AG09309 (cell line): ENCODE results near the gene LLGL2.

Source experiments
- DNase-seq: peaks from one replicate; pipeline ENCODE4 v3.0.0-alpha.2; 2010; ENCODE audit warnings: low read depth
- H3K4me3 ChIP-seq: 2 replicates; pipeline ENCODE4 v1.5.1; 2011; ENCODE audit warnings: mild to moderate bottlenecking, low read depth, low read length, moderate library complexity; ENCODE audit not compliant: control insufficient read depth
- CTCF ChIP-seq: IDR thresholded peaks from 2 replicates; pipeline ENCODE4 v1.5.1; 2011; ENCODE audit warnings: mild to moderate bottlenecking, low read depth, low read length, inconsistent platforms; ENCODE audit not compliant: insufficient read depth, control insufficient read depth; ENCODE audit errors: missing control alignments

The LLGL2 gene

GRCh38 chr17:75564195-75564594 lies 38.7 kb downstream of the LLGL2 start:
- no peak overlapping the region for H3K4me3 ChIP-seq
- no peak for TF ChIP-seq CTCF
- no peak for DNase-seq

GRCh38 chr17:75565066-75565465 lies 39.6 kb downstream of the LLGL2 start:
- peak; percentile 55 for DNase-seq
- no peak overlapping the region for H3K4me3 ChIP-seq
- no peak for TF ChIP-seq CTCF

DNA sequence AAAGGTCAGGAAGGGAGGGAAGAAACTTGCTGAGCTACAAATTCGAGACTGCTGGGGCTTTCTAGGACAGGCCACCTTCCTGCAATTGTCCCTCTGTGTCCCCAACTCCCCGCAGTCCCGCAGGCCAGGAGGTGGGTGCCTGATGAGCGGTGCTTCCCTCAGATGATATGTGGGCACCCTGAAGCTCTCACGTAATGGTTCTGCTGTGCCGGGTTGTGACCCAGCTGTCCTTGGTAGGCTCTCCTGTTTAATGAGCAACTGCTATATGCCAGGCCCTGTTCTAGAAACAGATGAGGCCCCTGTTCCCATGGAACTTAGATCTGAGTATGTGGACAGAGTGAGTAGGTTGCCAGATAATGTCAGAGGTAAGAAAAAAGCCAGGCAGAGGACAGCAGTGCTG lies 40.1 kb downstream of the LLGL2 start:
- H3K4me3 ChIP-seq, result no peak overlapping the region
- TF ChIP-seq CTCF, result no peak
- no peak for DNase-seq

GRCh38 chr17:75566416-75566815 lies 40.9 kb downstream of the LLGL2 start:
- H3K4me3 ChIP-seq, result no peak overlapping the region
- no peak for TF ChIP-seq CTCF
- no peak for DNase-seq

DNA sequence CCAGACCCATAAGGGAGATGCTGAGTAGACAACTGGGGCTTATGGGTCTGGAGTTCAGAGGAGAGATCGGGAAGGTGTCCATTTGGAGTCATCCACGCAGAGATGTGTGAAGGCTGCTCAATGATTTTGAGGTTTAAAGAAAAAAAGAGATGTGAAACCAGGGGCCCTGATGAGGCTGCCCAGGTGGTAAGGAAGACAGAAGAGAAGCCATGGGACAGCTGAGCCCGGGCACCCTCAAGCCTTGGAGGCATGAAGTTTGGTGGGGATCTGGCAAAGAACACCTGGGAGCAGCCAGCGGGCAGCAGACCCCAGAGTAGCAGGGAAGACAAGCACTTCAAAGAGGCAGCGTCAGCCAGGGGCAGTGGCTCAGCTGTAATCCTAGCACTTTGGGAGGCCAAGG lies 41.3 kb downstream of the LLGL2 start:
- TF ChIP-seq CTCF, result no peak
- no peak for DNase-seq
- no peak overlapping the region for H3K4me3 ChIP-seq

DNA sequence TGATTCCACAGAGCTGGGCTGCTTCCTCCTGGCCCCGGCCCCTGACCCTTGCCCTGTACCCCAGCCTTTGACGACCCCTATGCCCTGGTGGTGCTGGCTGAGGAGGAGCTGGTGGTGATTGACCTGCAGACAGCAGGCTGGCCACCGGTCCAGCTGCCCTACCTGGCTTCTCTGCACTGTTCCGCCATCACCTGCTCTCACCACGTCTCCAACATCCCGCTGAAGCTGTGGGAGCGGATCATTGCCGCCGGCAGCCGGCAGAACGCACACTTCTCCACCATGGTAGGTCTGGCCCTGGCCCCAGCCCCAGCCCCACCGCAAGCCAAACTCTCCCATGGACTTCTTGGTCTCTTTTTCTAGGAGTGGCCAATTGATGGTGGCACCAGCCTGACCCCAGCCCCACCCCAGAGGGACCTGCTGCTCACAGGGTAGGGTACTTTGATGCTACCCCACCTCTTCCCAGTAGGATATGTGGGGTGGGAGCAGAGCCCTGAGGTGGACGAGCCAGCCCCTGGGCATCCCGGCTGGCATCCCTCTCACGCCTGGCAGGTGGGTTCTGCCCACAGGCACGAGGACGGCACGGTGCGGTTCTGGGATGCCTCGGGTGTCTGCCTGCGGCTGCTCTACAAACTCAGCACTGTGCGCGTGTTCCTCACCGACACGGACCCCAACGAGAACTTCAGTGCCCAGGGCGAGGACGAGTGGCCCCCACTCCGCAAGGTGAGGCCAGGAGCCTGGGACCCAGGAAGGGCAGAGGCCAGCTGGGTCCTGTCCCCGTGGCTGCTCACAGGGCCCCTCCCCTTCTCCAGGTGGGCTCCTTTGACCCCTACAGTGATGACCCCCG lies 43.1 kb downstream of the LLGL2 start:
- no peak overlapping the region for H3K4me3 ChIP-seq
- no peak for TF ChIP-seq CTCF
- no peak for DNase-seq
